ENCODE measurements around the gene DEFB121. TPM values are rescaled to one million over a fixed set of nuclear protein-coding genes. Genes with fewer than 3 reads are reported as not detected.
A peak's percentile ranks its signal among the peaks of the same experiment; 100 is the strongest.

Gene DEFB121
- total and polyA plus RNA-seq, 9 of the 15 experiments (the other 6 are each of a cell fraction or from before 2014, with no cell fraction given) = not detected

GRCh38 chr20:31454361-31454760, 48.3 kb upstream of the DEFB121 start:
- ChIA-PET CTCF (ENCODE audit: low intra/inter-chr PET ratio) (interaction anchor here (1.1 kb wide), 1 partner anchor 141 kb away, joined by 3 read pairs; no protein-coding TSS in a partner anchor), POLR2A (no interaction called here)
- Histone ChIP-seq H2AFZ (ENCODE audit: low read depth, low read length) (no peak overlapping the region), H3K4me3 (no peak overlapping the region), H3K36me3 (ENCODE audit: control insufficient read depth, insufficient read depth, low read length) (no peaks in the 10 kb centered on the region), H3K9ac (ENCODE audit: insufficient read depth in 1 of 2, low read depth in 2 of 2, low read length in 2 of 2) (no peak overlapping the region), H3K4me1 (replicated peaks in 1 of 2; ENCODE audit: control insufficient read depth in 2 of 2, insufficient read depth in 2 of 2, low read length in 2 of 2) (no peaks in the 10 kb centered on the region; a peak in 1 of 5 replicates), H3K4me2 (ENCODE audit: insufficient read depth, low read length) (no peak overlapping the region), H3K27ac (ENCODE audit: extremely low read depth, low read depth, low read length) (no peak overlapping the region), H4K20me1 (replicated peaks; ENCODE audit: control insufficient read depth, insufficient read depth, low read length) (no peaks in the 10 kb centered on the region), H3K79me2 (ENCODE audit: control insufficient read depth, insufficient read depth, low read length) (no peaks in the 10 kb centered on the region), H3K9me1 (ENCODE audit: control insufficient read depth, insufficient read depth, low read length) (no peaks in the 10 kb centered on the region), H3K27me3 (ENCODE audit: control insufficient read depth in 2 of 2, insufficient read depth in 2 of 2, low read length in 2 of 2) (no peaks in the 10 kb centered on the region; a peak in 2 of 5 replicates), H3K9me3 (replicated peaks; ENCODE audit: control insufficient read depth, insufficient read depth, low read depth, low read length) (no peaks in the 10 kb centered on the region)
- DNase-seq (ENCODE audit: extremely low read depth in 1 of 4, low spot score in 3 of 4) (no peak), FAIRE-seq (peak; percentile 29), ATAC-seq (peak; percentile 49)
- intact Hi-C loops (cut with micrococcal nuclease) = no loop called here
- WGBS (ENCODE audit: insufficient coverage, low coverage, missing lambda C conversion rate) = 0% methylated on average over 1 of the region's 1 CpG
- TF ChIP-seq RAD21 (CRISPR knock-in tag; conservative IDR thresholded peaks at IDR 0.05 in 1 of 2, IDR thresholded peaks at IDR 0.05 in 1 of 2) = peak in 1 of 2 experiments; percentile 33; a peak in 2 of 4 replicates
- no peak for TF ChIP-seq KLF10 (CRISPR knock-in tag; IDR thresholded peaks at IDR 0.05)
- TF ChIP-seq CTCF (IDR thresholded peaks at IDR 0.05 in 2 of 3, conservative IDR thresholded peaks at IDR 0.05 in 1 of 3; ENCODE audit: insufficient read depth in 2 of 3, low read depth in 1 of 3, low read length in 3 of 3) = peak in 1 of 3 experiments; percentile 18; a peak in 2 of 6 replicates
- in situ Hi-C loops (cut with MboI) = no loop called here
- BruUV-seq (replicated peaks) = no TSS peak

GRCh38 chr20:31452575-31452974, 46.6 kb upstream of the DEFB121 start:
- Histone ChIP-seq H3K4me1 (replicated peaks in 1 of 2; ENCODE audit: control insufficient read depth in 2 of 2, insufficient read depth in 2 of 2, low read length in 2 of 2) (no peaks in the 10 kb centered on the region; a peak in 1 of 5 replicates), H3K9me1 (ENCODE audit: control insufficient read depth, insufficient read depth, low read length) (no peaks in the 10 kb centered on the region), H3K4me2 (ENCODE audit: insufficient read depth, low read length) (no peak overlapping the region), H3K9me3 (replicated peaks; ENCODE audit: control insufficient read depth, insufficient read depth, low read depth, low read length) (no peaks in the 10 kb centered on the region), H3K4me3 (no peak overlapping the region), H3K36me3 (ENCODE audit: control insufficient read depth, insufficient read depth, low read length) (no peaks in the 10 kb centered on the region), H3K27me3 (ENCODE audit: control insufficient read depth in 2 of 2, insufficient read depth in 2 of 2, low read length in 2 of 2) (no peaks in the 10 kb centered on the region; a peak in 2 of 5 replicates), H4K20me1 (replicated peaks; ENCODE audit: control insufficient read depth, insufficient read depth, low read length) (no peaks in the 10 kb centered on the region), H3K79me2 (ENCODE audit: control insufficient read depth, insufficient read depth, low read length) (no peaks in the 10 kb centered on the region), H3K9ac (ENCODE audit: insufficient read depth in 1 of 2, low read depth in 2 of 2, low read length in 2 of 2) (no peak overlapping the region), H2AFZ (ENCODE audit: low read depth, low read length) (no peak overlapping the region), H3K27ac (ENCODE audit: extremely low read depth, low read depth, low read length) (no peak overlapping the region)
- no peak for DNase-seq (ENCODE audit: extremely low read depth in 1 of 4, low spot score in 3 of 4)
- intact Hi-C loops (cut with micrococcal nuclease) = no loop called here
- TF ChIP-seq KHSRP (IDR thresholded peaks at IDR 0.05) = no peak
- in situ Hi-C loops (cut with MboI) = no loop called here
- no peak for FAIRE-seq
- ATAC-seq = no peak
- 7% methylated on average over 2 of the region's 2 CpGs for WGBS (ENCODE audit: insufficient coverage, low coverage, missing lambda C conversion rate)
- ChIA-PET POLR2A (no interaction called here), CTCF (ENCODE audit: low intra/inter-chr PET ratio) (no interaction called here)
- no TSS peak for BruUV-seq (replicated peaks)
